IMR-90 (cell line): ENCODE measurements around the gene MYO9A. TPM values are rescaled to one million over a fixed set of nuclear protein-coding genes. Genes with fewer than 3 reads are reported as not detected.

Source experiments
- ATAC-seq: fragments of 200-7000 bp; cut with Tn5 transposase; 2 replicates; pipeline ENCODE4 v1.9.1; 2020; ENCODE audit warnings: low read depth, mild to moderate bottlenecking, moderate library complexity
- BruUV-seq: library from RNA; stranded (reverse); fragments of 400-500 nt; replicated peaks from 2 replicates; lab custom pipeline; 2021; lab: Mats Ljungman, UMichigan
- CTCF ChIA-PET: fragments of 300-600 bp; formaldehyde crosslinking; extraction: SDS; loops from one replicate; lab custom pipeline; 2021; ENCODE audit warnings: antibody characterized with exemption; lab: Yijun Ruan, JAX
- POLR2A ChIA-PET: fragments of 300-600 bp; sonication (Branson Sonifier 250); formaldehyde crosslinking; loops from one replicate; lab custom pipeline; 2022; ENCODE audit warnings: antibody characterized with exemption; ENCODE audit not compliant: unreplicated experiment; lab: Charles Lee
- DNase-seq: peaks from one replicate; pipeline ENCODE4 v3.0.0; 2013
- H2AFZ ChIP-seq: replicated peaks from 2 replicates; pipeline ENCODE3; 2013; ENCODE audit warnings: low read length, mild to moderate bottlenecking; ENCODE audit not compliant: poor library complexity
- H2AK5ac ChIP-seq: 2 replicates; pipeline ENCODE4 v1.6.1; 2013; ENCODE audit warnings: low read depth, low read length, inconsistent platforms
- H2AK9ac ChIP-seq: replicated peaks from 2 replicates; pipeline ENCODE3; 2013; ENCODE audit warnings: mild to moderate bottlenecking, low read depth, low read length, moderate library complexity; ENCODE audit not compliant: poor library complexity
- H2BK120ac ChIP-seq: 2 replicates; pipeline ENCODE4 v1.6.1; 2013; ENCODE audit warnings: low read depth, low read length, inconsistent platforms
- H2BK15ac ChIP-seq: 3 replicates; pipeline ENCODE4 v1.6.1; 2013; ENCODE audit warnings: low read depth, low read length, inconsistent platforms
- H2BK20ac ChIP-seq: 2 replicates; pipeline ENCODE4 v1.6.1; 2013; ENCODE audit warnings: low read depth, mild to moderate bottlenecking, inconsistent platforms, low read length, moderate library complexity
- H2BK5ac ChIP-seq: 2 replicates; pipeline ENCODE4 v1.6.1; 2013; ENCODE audit warnings: mild to moderate bottlenecking, low read depth, low read length, inconsistent platforms; ENCODE audit not compliant: poor library complexity, severe bottlenecking
- H3K14ac ChIP-seq: replicated peaks from 2 replicates; pipeline ENCODE4 v1.6.1; 2013; ENCODE audit warnings: low read depth, low read length, inconsistent platforms
- H3K18ac ChIP-seq: 2 replicates; pipeline ENCODE4 v1.6.1; 2013; ENCODE audit warnings: low read depth, low read length, control low read depth
- H3K23ac ChIP-seq: 2 replicates; pipeline ENCODE4 v1.6.1; 2013; ENCODE audit warnings: low read depth, low read length, inconsistent platforms
- H3K27ac ChIP-seq: 2 replicates; pipeline ENCODE4 v1.5.1; 2013; ENCODE audit warnings: mild to moderate bottlenecking, control low read depth, low read length; ENCODE audit not compliant: insufficient read depth
- H3K27me3 ChIP-seq: 2 replicates; pipeline ENCODE4 v1.6.1; 2013; ENCODE audit warnings: low read length; ENCODE audit not compliant: control insufficient read depth, insufficient read depth
- H3K36me3 ChIP-seq: 2 replicates; pipeline ENCODE4 v1.6.1; 2013; ENCODE audit warnings: low read length, mixed read lengths; ENCODE audit not compliant: control insufficient read depth, insufficient read depth
- H3K4ac ChIP-seq: 2 replicates; pipeline ENCODE4 v1.6.1; 2013; ENCODE audit warnings: low read depth, low read length, inconsistent platforms
- H3K4me1 ChIP-seq: 2 replicates; pipeline ENCODE4 v1.6.1; 2013; ENCODE audit warnings: low read length, mixed read lengths; ENCODE audit not compliant: control insufficient read depth, insufficient read depth
- H3K4me2 ChIP-seq: 2 replicates; pipeline ENCODE4 v1.6.1; 2013; ENCODE audit warnings: low read depth, mild to moderate bottlenecking, control low read depth, low read length, moderate library complexity
- H3K4me3 ChIP-seq: 2 replicates; pipeline ENCODE4 v1.5.1; 2013; ENCODE audit warnings: low read depth, mild to moderate bottlenecking, control low read depth, low read length, moderate library complexity; ENCODE audit not compliant: insufficient read depth
- H3K56ac ChIP-seq: 2 replicates; pipeline ENCODE4 v1.6.1; 2013; ENCODE audit warnings: low read length, inconsistent platforms; ENCODE audit not compliant: insufficient read depth; ENCODE audit errors: extremely low read depth
- H3K79me1 ChIP-seq, 2 experiments: 2 replicates each; pipeline ENCODE4 v1.6.1; 2013; ENCODE audit warnings: low read length in 2 of 2, inconsistent platforms in 1 of 2, low read depth in 1 of 2
- H3K9ac ChIP-seq: 2 replicates; pipeline ENCODE4 v1.6.1; 2013; ENCODE audit warnings: low read depth, low read length, control low read depth
- H3K9me1 ChIP-seq: 2 replicates; pipeline ENCODE4 v1.6.1; 2013; ENCODE audit warnings: low read length, inconsistent platforms; ENCODE audit not compliant: insufficient read depth
- H3K9me3 ChIP-seq: 2 replicates; pipeline ENCODE4 v1.6.1; 2013; ENCODE audit warnings: low read length; ENCODE audit not compliant: control insufficient read depth, insufficient read depth
- H4K20me1 ChIP-seq: 2 replicates; pipeline ENCODE4 v1.6.1; 2013; ENCODE audit warnings: low read length, inconsistent platforms; ENCODE audit not compliant: insufficient read depth
- H4K5ac ChIP-seq: 2 replicates; pipeline ENCODE4 v1.6.1; 2013; ENCODE audit warnings: mild to moderate bottlenecking, low read depth, low read length, control low read depth
- H4K8ac ChIP-seq, 2 experiments: 2 replicates each; pipeline ENCODE4 v1.6.1; 2013; ENCODE audit warnings: low read depth in 2 of 2, low read length in 2 of 2, control low read depth in 1 of 2, inconsistent platforms in 1 of 2
- H4K91ac ChIP-seq: 2 replicates; pipeline ENCODE4 v1.6.1; 2013; ENCODE audit warnings: low read depth, low read length, inconsistent platforms; ENCODE audit not compliant: insufficient read depth
- FOS ChIP-seq: fragments of 150-350 bp; IDR thresholded peaks from 2 replicates; pipeline ENCODE4 v1.6.1; 2016; ENCODE audit warnings: low read depth, low read length
- MAFK ChIP-seq: IDR thresholded peaks from 2 replicates; pipeline ENCODE4 v1.6.1; 2012; ENCODE audit warnings: low read depth, low read length, improper control_type of control experiment
- RAD21 ChIP-seq: IDR thresholded peaks from 2 replicates; pipeline ENCODE4 v1.6.1; 2012; ENCODE audit warnings: low read length, improper control_type of control experiment
- RCOR1 ChIP-seq: IDR thresholded peaks from 2 replicates; pipeline ENCODE4 v1.6.1; 2012; ENCODE audit warnings: mild to moderate bottlenecking, low read length, improper control_type of control experiment; ENCODE audit not compliant: insufficient replicate concordance
- WGBS, 2 experiments: methylation state at CpG; one replicate each; pipeline versions ENCODE4 v1.1.5 to v1.1.7; 2013; ENCODE audit warnings: missing lambda C conversion rate in 2 of 2; ENCODE audit not compliant: insufficient read length in 1 of 2; ENCODE audit errors: extremely low coverage in 2 of 2; 5-methylcytosine and 5-hydroxymethylcytosine counted together
- dilution Hi-C: fragments of 300-500 bp; cut with HindIII; formaldehyde crosslinking; loops from one replicate; pipeline ENCODE4 v1.14.3; 2018; ENCODE audit warnings: low sequenced_read_pairs; ENCODE audit not compliant: unreplicated experiment
- in situ Hi-C: fragments of 300-500 bp; cut with MboI; formaldehyde crosslinking; loops from 3 replicates; pipeline ENCODE4 v1.14.3; 2019; ENCODE audit warnings: low sequenced_read_pairs, inconsistent platforms, mixed read lengths
- intact Hi-C: fragments of 100-400 bp; cut with micrococcal nuclease; formaldehyde crosslinking; loops from 2 replicates; pipeline ENCODE4 v1.10.0; 2022
- polyA plus RNA-seq, 3 experiments: library from polyadenylated mRNA; depleted of rRNA; stranded (reverse); fragments of >200 nt; gene quantifications; 2 replicates each; pipeline ENCODE4 v1.2.3, GENCODE V29; 2012; ENCODE audit warnings: low replicate concordance in 1 of 3
- total RNA-seq: library from RNA; depleted of rRNA; stranded (reverse); fragments of >200 nt; gene quantifications from 2 replicates; pipeline ENCODE4 v1.2.3, GENCODE V29; 2012
- TF ChIP-seq, protein P1 (sequence below): fragments of 150-350 bp; IDR thresholded peaks from 2 replicates; pipeline ENCODE4 v1.6.1; 2017; ENCODE audit warnings: mild to moderate bottlenecking, antibody characterized with exemption, low read length, low read depth

MYO9A gene
- total and polyA plus RNA-seq, 2 of the 4 experiments (the other 2 are of a cell fraction) = 6.0 to 49.5 TPM

DNA sequence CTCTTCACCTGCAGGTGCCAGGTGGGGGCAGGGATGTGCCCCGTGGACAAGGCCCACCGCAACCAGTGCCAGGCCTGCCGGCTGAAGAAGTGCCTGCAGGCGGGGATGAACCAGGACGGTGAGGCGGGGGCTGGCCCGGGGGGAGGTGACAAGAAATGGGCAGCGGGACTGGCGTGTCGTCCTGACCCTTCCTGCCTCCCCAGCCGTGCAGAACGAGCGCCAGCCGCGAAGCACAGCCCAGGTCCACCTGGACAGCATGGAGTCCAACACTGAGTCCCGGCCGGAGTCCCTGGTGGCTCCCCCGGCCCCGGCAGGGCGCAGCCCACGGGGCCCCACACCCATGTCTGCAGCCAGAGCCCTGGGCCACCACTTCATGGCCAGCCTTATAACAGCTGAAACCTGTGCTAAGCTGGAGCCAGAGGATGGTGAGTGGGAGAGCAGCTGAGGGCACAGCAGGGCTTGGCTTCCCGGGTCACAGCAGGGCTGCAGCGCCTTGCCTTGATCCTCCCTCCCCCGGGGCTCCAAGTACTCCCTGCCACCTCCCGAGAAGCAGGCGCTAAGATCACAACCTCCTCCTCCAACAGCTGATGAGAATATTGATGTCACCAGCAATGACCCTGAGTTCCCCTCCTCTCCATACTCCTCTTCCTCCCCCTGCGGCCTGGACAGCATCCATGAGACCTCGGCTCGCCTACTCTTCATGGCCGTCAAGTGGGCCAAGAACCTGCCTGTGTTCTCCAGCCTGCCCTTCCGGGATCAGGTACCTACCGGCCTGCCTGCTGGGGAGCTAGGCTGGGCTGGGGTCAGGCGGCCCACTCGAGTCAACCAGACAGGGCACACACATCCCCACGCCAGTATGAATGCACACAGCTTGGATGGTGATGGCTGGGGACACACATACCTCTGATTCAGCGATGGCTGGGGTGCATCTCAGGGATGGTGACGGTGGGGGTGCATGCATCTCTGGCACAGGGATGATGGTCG is 305.9 kb downstream of the MYO9A start:
- Histone ChIP-seq H3K4ac (no peak overlapping the region), H2AFZ (no peak overlapping the region), H2BK15ac (no peak overlapping the region), H3K9ac (no peak overlapping the region), H2BK120ac (no peak overlapping the region), H4K5ac (no peak overlapping the region), H3K9me1 (peaks cover 3% of the 10 kb centered on the region; the same call in 1 of the 2 replicates), H4K20me1 (no peaks in the 10 kb centered on the region), H2BK20ac (no peak overlapping the region), H2AK5ac (no peak overlapping the region), H3K23ac (no peak overlapping the region), H3K56ac (no peak overlapping the region), H4K8ac (no peak overlapping the region), H2AK9ac (no peak overlapping the region), H3K27ac (no peak overlapping the region), H3K4me2 (no peak overlapping the region), H3K27me3 (no peaks in the 10 kb centered on the region), H2BK5ac (no peak overlapping the region), H3K4me1 (peaks cover 9% of the 10 kb centered on the region), H3K14ac (no peak overlapping the region), H3K79me1 (no peaks in the 10 kb centered on the region), H3K18ac (no peak overlapping the region), H4K91ac (no peak overlapping the region), H3K9me3 (no peaks in the 10 kb centered on the region), H3K36me3 (no peaks in the 10 kb centered on the region), H3K4me3 (no peak overlapping the region)
- POLR2A ChIA-PET = no interaction called here
- no peak for TF ChIP-seq FOS
- TF ChIP-seq RAD21 = no peak
- no peak for TF ChIP-seq RCOR1
- no peak for TF ChIP-seq MAFK
- TF ChIP-seq, protein P1, sequence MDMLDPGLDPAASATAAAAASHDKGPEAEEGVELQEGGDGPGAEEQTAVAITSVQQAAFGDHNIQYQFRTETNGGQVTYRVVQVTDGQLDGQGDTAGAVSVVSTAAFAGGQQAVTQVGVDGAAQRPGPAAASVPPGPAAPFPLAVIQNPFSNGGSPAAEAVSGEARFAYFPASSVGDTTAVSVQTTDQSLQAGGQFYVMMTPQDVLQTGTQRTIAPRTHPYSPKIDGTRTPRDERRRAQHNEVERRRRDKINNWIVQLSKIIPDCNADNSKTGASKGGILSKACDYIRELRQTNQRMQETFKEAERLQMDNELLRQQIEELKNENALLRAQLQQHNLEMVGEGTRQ = no peak
- intact Hi-C loops = no loop called here
- no peak for ATAC-seq
- DNase-seq = no peak
- dilution Hi-C loops = no loop called here
- WGBS, 2 experiments = 89% methylated on average over 14 of the region's 38 CpGs; no CpG with 5 or more reads in 1 of the 2 experiments
- BruUV-seq = no TSS peak
- in situ Hi-C loops = no loop called here
- CTCF ChIA-PET = no interaction called here
